Measurements from ENCODE around the gene FOXP4. TPM values are rescaled to one million over a fixed set of nuclear protein-coding genes. Genes with fewer than 3 reads are reported as not detected.

Gene FOXP4
- total and polyA plus RNA-seq, 2 donors (not counting 1 experiment from before 2014, with no cell fraction given): 0.81 to 1.8 TPM

GRCh38 chr6:41600499-41601247, 54.5 kb downstream of the FOXP4 start:
- no peaks in the 10 kb centered on the region for H3K27me3 ChIP-seq (ENCODE audit: control insufficient read depth, insufficient read depth, low read length)
- H3K4me3 ChIP-seq (replicated peaks in 1 of 4; ENCODE audit: control extremely low read depth in 1 of 4, insufficient read depth in 1 of 4, low read depth in 3 of 4, low read length in 4 of 4): no peak overlapping the region
- no peak overlapping the region for H3K27ac ChIP-seq (ENCODE audit: insufficient read depth, low read length)
- no peak overlapping the region for H3K4me2 ChIP-seq (ENCODE audit: extremely low read depth, insufficient read depth, low read length)
- no peaks in the 10 kb centered on the region for H3K4me1 ChIP-seq (ENCODE audit: control insufficient read depth, extremely low read depth, insufficient read depth, low read length)
- H3K79me2 ChIP-seq (ENCODE audit: control insufficient read depth, insufficient read depth, low read length): no peaks in the 10 kb centered on the region
- H3K36me3 ChIP-seq (ENCODE audit: control insufficient read depth, insufficient read depth, low read length): no peaks in the 10 kb centered on the region
- TF ChIP-seq EZH2 (IDR thresholded peaks at IDR 0.05; ENCODE audit: low read length, missing control alignments): no peak
- no peak for TF ChIP-seq CTCF (conservative IDR thresholded peaks at IDR 0.05 in 1 of 2, IDR thresholded peaks at IDR 0.05 in 1 of 2; ENCODE audit: low read depth in 1 of 2, low read length in 2 of 2)
- no peak overlapping the region for H3K9ac ChIP-seq (ENCODE audit: insufficient read depth, low read length)
- no peak overlapping the region for H2AFZ ChIP-seq (ENCODE audit: low read length)
- H4K20me1 ChIP-seq (ENCODE audit: control insufficient read depth, extremely low read depth, insufficient read depth, low read length): no peaks in the 10 kb centered on the region
- no peak for DNase-seq (ENCODE audit: low read depth in 2 of 2)
- H3K9me3 ChIP-seq (ENCODE audit: control insufficient read depth, insufficient read depth, low read depth, low read length): no peaks in the 10 kb centered on the region

GRCh38 chr6:41601248-41601549, 55.0 kb downstream of the FOXP4 start:
- Histone ChIP-seq H2AFZ (ENCODE audit: low read length) (no peak overlapping the region), H3K27me3 (ENCODE audit: control insufficient read depth, insufficient read depth, low read length) (no peaks in the 10 kb centered on the region), H3K36me3 (ENCODE audit: control insufficient read depth, insufficient read depth, low read length) (no peaks in the 10 kb centered on the region), H4K20me1 (ENCODE audit: control insufficient read depth, extremely low read depth, insufficient read depth, low read length) (no peaks in the 10 kb centered on the region), H3K79me2 (ENCODE audit: control insufficient read depth, insufficient read depth, low read length) (no peaks in the 10 kb centered on the region), H3K4me2 (ENCODE audit: extremely low read depth, insufficient read depth, low read length) (no peak overlapping the region), H3K27ac (ENCODE audit: insufficient read depth, low read length) (no peak overlapping the region), H3K9ac (ENCODE audit: insufficient read depth, low read length) (no peak overlapping the region), H3K4me1 (ENCODE audit: control insufficient read depth, extremely low read depth, insufficient read depth, low read length) (no peaks in the 10 kb centered on the region), H3K4me3 (replicated peaks in 1 of 4; ENCODE audit: control extremely low read depth in 1 of 4, insufficient read depth in 1 of 4, low read depth in 3 of 4, low read length in 4 of 4) (no peak overlapping the region), H3K9me3 (ENCODE audit: control insufficient read depth, insufficient read depth, low read depth, low read length) (no peaks in the 10 kb centered on the region)
- TF ChIP-seq EZH2 (IDR thresholded peaks at IDR 0.05; ENCODE audit: low read length, missing control alignments) (no peak), CTCF (conservative IDR thresholded peaks at IDR 0.05 in 1 of 2, IDR thresholded peaks at IDR 0.05 in 1 of 2; ENCODE audit: low read depth in 1 of 2, low read length in 2 of 2) (no peak)
- DNase-seq (ENCODE audit: low read depth in 2 of 2): no peak

GRCh38 chr6:41602422-41602743, 56.2 kb downstream of the FOXP4 start:
- Histone ChIP-seq H3K27me3 (ENCODE audit: control insufficient read depth, insufficient read depth, low read length) (no peaks in the 10 kb centered on the region), H3K36me3 (ENCODE audit: control insufficient read depth, insufficient read depth, low read length) (no peaks in the 10 kb centered on the region), H3K27ac (ENCODE audit: insufficient read depth, low read length) (no peak overlapping the region), H3K79me2 (ENCODE audit: control insufficient read depth, insufficient read depth, low read length) (no peaks in the 10 kb centered on the region), H3K9ac (ENCODE audit: insufficient read depth, low read length) (no peak overlapping the region), H4K20me1 (ENCODE audit: control insufficient read depth, extremely low read depth, insufficient read depth, low read length) (no peaks in the 10 kb centered on the region), H3K9me3 (ENCODE audit: control insufficient read depth, insufficient read depth, low read depth, low read length) (no peaks in the 10 kb centered on the region), H3K4me3 (replicated peaks in 1 of 4; ENCODE audit: control extremely low read depth in 1 of 4, insufficient read depth in 1 of 4, low read depth in 3 of 4, low read length in 4 of 4) (no peak overlapping the region), H3K4me2 (ENCODE audit: extremely low read depth, insufficient read depth, low read length) (no peak overlapping the region), H2AFZ (ENCODE audit: low read length) (no peak overlapping the region), H3K4me1 (ENCODE audit: control insufficient read depth, extremely low read depth, insufficient read depth, low read length) (no peaks in the 10 kb centered on the region)
- no peak for DNase-seq (ENCODE audit: low read depth in 2 of 2)
- TF ChIP-seq CTCF (conservative IDR thresholded peaks at IDR 0.05 in 1 of 2, IDR thresholded peaks at IDR 0.05 in 1 of 2; ENCODE audit: low read depth in 1 of 2, low read length in 2 of 2) (no peak), EZH2 (IDR thresholded peaks at IDR 0.05; ENCODE audit: low read length, missing control alignments) (no peak)

All from fibroblast of lung (primary cell).